Astrocyte of the spinal cord (primary cell): Measurements from ENCODE around the gene MCM5.

Experiments
- DNase-seq: peaks from one replicate; pipeline ENCODE4 v3.0.0; 2011; ENCODE audit warnings: low read depth, low spot score
- H3K4me3 ChIP-seq: 2 replicates; pipeline ENCODE4 v1.5.1; 2011; ENCODE audit warnings: low read depth, mild to moderate bottlenecking, low read length, moderate library complexity
- in situ Hi-C: cut with HindIII; loops from 2 replicates; pipeline ENCODE4 v1.10.0; 2017; ENCODE audit warnings: low sequenced_read_pairs
- TF ChIP-seq, protein P1 (sequence below): IDR thresholded peaks from 2 replicates; pipeline ENCODE4 v1.5.1; 2012; ENCODE audit warnings: low read depth, mild to moderate bottlenecking, low read length, inconsistent platforms

MCM5 gene

DNA sequence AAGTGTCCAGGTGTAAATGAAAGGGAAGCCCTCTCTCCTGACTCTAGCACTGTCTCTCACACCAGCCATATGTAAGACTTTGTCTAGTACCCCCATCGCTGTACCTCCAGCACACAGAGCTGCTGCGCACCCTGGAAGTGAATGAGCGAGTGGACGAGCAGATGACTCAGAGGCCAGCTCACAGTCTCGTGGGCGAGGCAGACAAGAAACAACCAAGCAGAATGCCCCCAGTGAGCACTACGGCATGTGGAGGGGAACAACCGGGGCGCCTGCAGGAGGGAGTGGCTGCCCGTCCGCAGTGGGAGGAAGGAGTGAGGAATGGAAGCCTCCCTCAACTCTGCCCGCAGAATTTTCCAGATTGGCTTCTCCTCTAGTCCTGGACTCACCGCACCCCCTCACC lies 46.4 kb downstream of the MCM5 start:
- TF ChIP-seq, protein P1, sequence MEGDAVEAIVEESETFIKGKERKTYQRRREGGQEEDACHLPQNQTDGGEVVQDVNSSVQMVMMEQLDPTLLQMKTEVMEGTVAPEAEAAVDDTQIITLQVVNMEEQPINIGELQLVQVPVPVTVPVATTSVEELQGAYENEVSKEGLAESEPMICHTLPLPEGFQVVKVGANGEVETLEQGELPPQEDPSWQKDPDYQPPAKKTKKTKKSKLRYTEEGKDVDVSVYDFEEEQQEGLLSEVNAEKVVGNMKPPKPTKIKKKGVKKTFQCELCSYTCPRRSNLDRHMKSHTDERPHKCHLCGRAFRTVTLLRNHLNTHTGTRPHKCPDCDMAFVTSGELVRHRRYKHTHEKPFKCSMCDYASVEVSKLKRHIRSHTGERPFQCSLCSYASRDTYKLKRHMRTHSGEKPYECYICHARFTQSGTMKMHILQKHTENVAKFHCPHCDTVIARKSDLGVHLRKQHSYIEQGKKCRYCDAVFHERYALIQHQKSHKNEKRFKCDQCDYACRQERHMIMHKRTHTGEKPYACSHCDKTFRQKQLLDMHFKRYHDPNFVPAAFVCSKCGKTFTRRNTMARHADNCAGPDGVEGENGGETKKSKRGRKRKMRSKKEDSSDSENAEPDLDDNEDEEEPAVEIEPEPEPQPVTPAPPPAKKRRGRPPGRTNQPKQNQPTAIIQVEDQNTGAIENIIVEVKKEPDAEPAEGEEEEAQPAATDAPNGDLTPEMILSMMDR: no peak
- DNase-seq: peak; percentile 84
- in situ Hi-C loops: no loop called here
- no peak overlapping the region for H3K4me3 ChIP-seq

- in situ Hi-C loops: no loop called here
- no peak overlapping the region for H3K4me3 ChIP-seq
- DNase-seq: no peak
- TF ChIP-seq, protein P1: no peak
These were observed 48.6 kb downstream of the MCM5 start for GRCh38 chr22:35448523-35448922.

- in situ Hi-C loops: no loop called here
- no peak overlapping the region for H3K4me3 ChIP-seq
- DNase-seq: no peak
- TF ChIP-seq, protein P1: no peak
These were observed 50.1 kb downstream of the MCM5 start for GRCh38 chr22:35449829-35450689.

DNA sequence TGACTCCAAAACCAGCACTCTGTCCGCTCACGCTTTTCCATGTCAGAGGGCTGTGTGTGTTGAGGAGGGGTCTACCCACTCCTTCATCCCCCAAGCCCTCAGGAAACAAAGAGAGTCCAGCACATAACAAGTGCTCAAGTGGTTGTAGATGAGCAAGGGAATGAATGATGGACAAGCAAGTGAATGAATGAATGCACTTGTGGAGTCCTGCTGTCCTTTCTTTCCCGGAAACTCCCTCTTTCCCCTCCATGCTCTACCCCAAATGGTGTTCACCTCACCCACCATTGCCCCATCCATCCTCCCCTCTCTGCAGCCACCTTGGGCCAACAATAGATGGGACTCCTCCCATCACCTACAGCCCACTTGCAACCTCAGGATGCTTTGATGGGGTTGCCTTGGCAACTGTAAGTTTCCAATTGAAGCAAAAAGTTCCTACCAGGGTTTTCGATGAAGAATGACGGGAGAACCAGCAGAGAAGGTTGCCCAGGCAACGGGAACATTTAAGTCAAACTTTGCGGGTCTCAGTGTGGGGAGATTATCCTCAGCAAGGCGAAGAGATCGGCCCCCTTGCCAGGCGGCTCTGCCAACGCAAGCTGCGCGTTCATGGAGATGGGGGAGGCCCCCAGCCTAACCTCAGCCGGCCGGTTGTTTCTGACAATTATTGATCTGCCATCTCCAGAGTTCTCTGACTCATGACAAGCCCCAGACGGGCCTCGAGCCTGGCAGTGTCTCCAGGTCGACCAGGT lies 51.1 kb downstream of the MCM5 start:
- no peak overlapping the region for H3K4me3 ChIP-seq
- no peak for DNase-seq
- TF ChIP-seq, protein P1: no peak
- in situ Hi-C loops: no loop called here

- TF ChIP-seq, protein P1: no peak
- H3K4me3 ChIP-seq: no peak overlapping the region
- no peak for DNase-seq
- in situ Hi-C loops: no loop called here
These were observed 51.7 kb downstream of the MCM5 start for GRCh38 chr22:35451592-35451991.

GRCh38 chr22:35452351-35452781 lies 52.4 kb downstream of the MCM5 start:
- TF ChIP-seq, protein P1: no peak
- no peak overlapping the region for H3K4me3 ChIP-seq
- in situ Hi-C loops: no loop called here
- no peak for DNase-seq
